ENCODE data around the gene MAMDC4. TPM values are rescaled to one million over a fixed set of nuclear protein-coding genes. Genes with fewer than 3 reads are reported as not detected.

Gene MAMDC4
- total RNA-seq, 1 experiment from 2014 or later = 17.3 TPM

DNA sequence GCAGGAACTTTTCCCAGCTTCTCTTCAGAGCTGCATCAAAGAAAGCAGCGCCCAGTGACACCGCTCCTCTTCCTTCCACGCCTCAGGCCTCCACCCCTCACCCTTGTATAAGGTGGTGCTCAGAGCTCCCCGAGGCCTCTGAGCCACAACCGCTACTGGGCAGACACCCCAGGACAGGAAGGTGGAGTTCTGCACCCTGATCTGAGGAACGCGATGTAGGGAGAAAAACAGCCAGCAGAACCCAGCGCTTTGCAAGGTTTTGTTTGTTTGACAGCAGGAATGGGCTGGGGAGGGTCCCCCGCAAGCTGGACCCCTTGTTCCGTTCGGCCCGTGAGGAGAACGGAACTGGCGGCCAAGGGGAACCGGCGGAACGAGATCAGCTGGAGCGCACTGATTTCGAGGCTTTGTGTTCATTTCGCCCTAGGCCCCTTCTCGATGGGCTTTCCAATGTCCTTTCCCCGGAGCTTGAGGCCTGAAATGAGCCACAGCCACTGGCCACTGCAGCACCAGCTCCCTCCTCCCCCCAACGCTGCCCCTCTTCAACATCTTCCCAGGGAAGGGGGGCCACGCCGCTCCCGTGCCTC lies 9.8 kb downstream of the MAMDC4 start:
- Histone ChIP-seq H3K9me3 (ENCODE audit: control insufficient read depth in 1 of 2, insufficient read depth in 1 of 2, low read depth in 1 of 2, low read length in 2 of 2) (no peaks in the 10 kb centered on the region), H3K79me2 (ENCODE audit: insufficient read depth, low read length) (peaks cover 31% of the 10 kb centered on the region), H3K4me2 (ENCODE audit: low read length) (no peak overlapping the region), H3K27ac (ENCODE audit: low read depth, low read length) (no peak overlapping the region), H3K4me1 (ENCODE audit: control insufficient read depth in 1 of 2, insufficient read depth in 2 of 2, low read length in 2 of 2) (peaks cover 6 to 21% of the 10 kb centered on the region in 2 experiments; a peak in 3 of 4 replicates), H3K4me3 (replicated peaks in 1 of 2; ENCODE audit: low read depth in 1 of 2, low read length in 2 of 2) (no peak overlapping the region), H4K20me1 (ENCODE audit: insufficient read depth) (no peaks in the 10 kb centered on the region), H3K9me2 (ENCODE audit: insufficient read depth) (no peaks in the 10 kb centered on the region), H3K9ac (ENCODE audit: low read length) (no peak overlapping the region), H3K27me3 (ENCODE audit: insufficient read depth, low read length) (no peaks in the 10 kb centered on the region), H3K36me3 (ENCODE audit: control insufficient read depth in 1 of 2, insufficient read depth in 2 of 2, low read length in 2 of 2) (peaks cover 23 to 25% of the 10 kb centered on the region in 2 experiments; a peak in 3 of 4 replicates), H2AFZ (ENCODE audit: low read depth, low read length, poor library complexity, severe bottlenecking) (no peak overlapping the region)
- ChIA-PET RAD21 (ENCODE audit: low non-redundant PET in 1 of 2, low total read pairs in 2 of 2, uncharacterized antibody in 2 of 2, unreplicated experiment in 2 of 2) (no interaction called here), POLR2A (no interaction called here), CTCF (no interaction called here)
- no peak for ATAC-seq
- intact Hi-C loops (cut with micrococcal nuclease) = no loop called here
- BruUV-seq (replicated peaks) = no TSS peak
- TF ChIP-seq RAD21 (IDR thresholded peaks at IDR 0.05; ENCODE audit: low read depth) = no peak
- TF ChIP-seq ELF1 (IDR thresholded peaks at IDR 0.05; ENCODE audit: borderline replicate concordance, low read depth) = no peak
- no peak for TF ChIP-seq ATF3 (IDR thresholded peaks at IDR 0.05)
- TF ChIP-seq CEBPB (IDR thresholded peaks at IDR 0.05; ENCODE audit: low read depth) = no peak
- TF ChIP-seq, protein P1, sequence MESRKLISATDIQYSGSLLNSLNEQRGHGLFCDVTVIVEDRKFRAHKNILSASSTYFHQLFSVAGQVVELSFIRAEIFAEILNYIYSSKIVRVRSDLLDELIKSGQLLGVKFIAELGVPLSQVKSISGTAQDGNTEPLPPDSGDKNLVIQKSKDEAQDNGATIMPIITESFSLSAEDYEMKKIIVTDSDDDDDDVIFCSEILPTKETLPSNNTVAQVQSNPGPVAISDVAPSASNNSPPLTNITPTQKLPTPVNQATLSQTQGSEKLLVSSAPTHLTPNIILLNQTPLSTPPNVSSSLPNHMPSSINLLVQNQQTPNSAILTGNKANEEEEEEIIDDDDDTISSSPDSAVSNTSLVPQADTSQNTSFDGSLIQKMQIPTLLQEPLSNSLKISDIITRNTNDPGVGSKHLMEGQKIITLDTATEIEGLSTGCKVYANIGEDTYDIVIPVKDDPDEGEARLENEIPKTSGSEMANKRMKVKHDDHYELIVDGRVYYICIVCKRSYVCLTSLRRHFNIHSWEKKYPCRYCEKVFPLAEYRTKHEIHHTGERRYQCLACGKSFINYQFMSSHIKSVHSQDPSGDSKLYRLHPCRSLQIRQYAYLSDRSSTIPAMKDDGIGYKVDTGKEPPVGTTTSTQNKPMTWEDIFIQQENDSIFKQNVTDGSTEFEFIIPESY (IDR thresholded peaks at IDR 0.05; ENCODE audit: extremely low read depth, insufficient replicate concordance, low read length) = no peak
- no peak for TF ChIP-seq SIN3A (IDR thresholded peaks at IDR 0.05; ENCODE audit: low read depth)
- no peak for TF ChIP-seq POLR2A (IDR thresholded peaks at IDR 0.05; ENCODE audit: borderline replicate concordance, extremely low read depth, insufficient read depth, insufficient read length)
- TF ChIP-seq FOSL1 (IDR thresholded peaks at IDR 0.05; ENCODE audit: low read depth) = no peak
- TF ChIP-seq SRF (IDR thresholded peaks at IDR 0.05; ENCODE audit: low read depth) = no peak
- no peak for TF ChIP-seq REST (IDR thresholded peaks at IDR 0.05; ENCODE audit: low read depth)
- no peak for TF ChIP-seq JUND (IDR thresholded peaks at IDR 0.05)
- no peak for DNase-seq (ENCODE audit: low read depth, low spot score)
